Gastroesophageal sphincter (tissue), 4 donors: ENCODE data around the gene VPS35L. TPM values are rescaled to one million over a fixed set of nuclear protein-coding genes. Genes with fewer than 3 reads are reported as not detected.

ENCODE experiments used
- ATAC-seq: fragments of 150-250 bp; one replicate; pipeline ENCODE4 v1.9.1; 2016; ENCODE audit warnings: mild to moderate bottlenecking, moderate library complexity
- H3K27ac ChIP-seq, 4 donors: fragments of 200-600 bp; sonication (generic) in 3 of 4; 1 replicate in 3 of 4; 2 replicates in 1 of 4; pipeline ENCODE4 v1.5.1; 2016 to 2019
- H3K27me3 ChIP-seq: fragments of 200-600 bp; sonication (generic); one replicate; pipeline ENCODE4 v1.5.1; 2019
- H3K36me3 ChIP-seq, 2 donors: fragments of 200-600 bp; sonication (generic); one replicate each; pipeline ENCODE4 v1.5.1; 2019; ENCODE audit warnings: control low read depth in 1 of 2
- H3K4me1 ChIP-seq, 3 donors: fragments of 200-600 bp; sonication (generic); 1 replicate in 2 of 3; 2 replicates in 1 of 3; pipeline ENCODE4 v1.5.1; 2016 to 2019; ENCODE audit warnings: control low read depth in 2 of 3
- H3K4me3 ChIP-seq, 2 donors: fragments of 200-600 bp; sonication (generic); one replicate each; pipeline ENCODE4 v1.5.1; 2019; ENCODE audit warnings: mild to moderate bottlenecking in 1 of 2, moderate library complexity in 1 of 2
- H3K9me3 ChIP-seq, 3 donors: fragments of 200-600 bp; sonication (generic); one replicate each; pipeline ENCODE4 v1.5.1; 2017 to 2019; ENCODE audit warnings: control low read depth in 2 of 3
- CTCF ChIP-seq, 4 experiments: fragments of 200-600 bp in 2 of 4; fragments of 450-650 bp in 2 of 4; sonication (generic) in 1 of 4; IDR thresholded peaks; one replicate each; pipeline ENCODE4 v1.5.1; 2017 to 2019; ENCODE audit warnings: antibody characterized with exemption in 4 of 4, mild to moderate bottlenecking in 2 of 4, moderate library complexity in 2 of 4
- EP300 ChIP-seq: sonication (generic); formaldehyde crosslinking; IDR thresholded peaks from one replicate; pipeline ENCODE4 v1.6.1; 2017; ENCODE audit warnings: antibody characterized with exemption, mild to moderate bottlenecking
- POLR2A ChIP-seq, 2 donors: fragments of 450-650 bp; IDR thresholded peaks; one replicate each; pipeline ENCODE4 v1.6.1; 2017; ENCODE audit warnings: antibody characterized with exemption in 2 of 2, mild to moderate bottlenecking in 2 of 2, moderate library complexity in 1 of 2
- POLR2AphosphoS5 ChIP-seq: sonication (generic); formaldehyde crosslinking; IDR thresholded peaks from one replicate; pipeline ENCODE4 v1.6.1; 2017; ENCODE audit warnings: antibody characterized with exemption
- WGBS, 2 donors: methylation state at CpG; one replicate each; pipeline ENCODE4 v1.1.5; 2018; ENCODE audit warnings: low coverage in 1 of 2; 5-methylcytosine and 5-hydroxymethylcytosine counted together
- total RNA-seq, 4 donors: library from RNA; depleted of rRNA; stranded (reverse); fragments of >200 nt; gene quantifications; one replicate each; pipeline ENCODE4 v1.1.0, GENCODE V29; 2016

The VPS35L gene
- total RNA-seq, 4 donors from 2014 or later: 39.0 to 59.6 (median 46.9) TPM

DNA sequence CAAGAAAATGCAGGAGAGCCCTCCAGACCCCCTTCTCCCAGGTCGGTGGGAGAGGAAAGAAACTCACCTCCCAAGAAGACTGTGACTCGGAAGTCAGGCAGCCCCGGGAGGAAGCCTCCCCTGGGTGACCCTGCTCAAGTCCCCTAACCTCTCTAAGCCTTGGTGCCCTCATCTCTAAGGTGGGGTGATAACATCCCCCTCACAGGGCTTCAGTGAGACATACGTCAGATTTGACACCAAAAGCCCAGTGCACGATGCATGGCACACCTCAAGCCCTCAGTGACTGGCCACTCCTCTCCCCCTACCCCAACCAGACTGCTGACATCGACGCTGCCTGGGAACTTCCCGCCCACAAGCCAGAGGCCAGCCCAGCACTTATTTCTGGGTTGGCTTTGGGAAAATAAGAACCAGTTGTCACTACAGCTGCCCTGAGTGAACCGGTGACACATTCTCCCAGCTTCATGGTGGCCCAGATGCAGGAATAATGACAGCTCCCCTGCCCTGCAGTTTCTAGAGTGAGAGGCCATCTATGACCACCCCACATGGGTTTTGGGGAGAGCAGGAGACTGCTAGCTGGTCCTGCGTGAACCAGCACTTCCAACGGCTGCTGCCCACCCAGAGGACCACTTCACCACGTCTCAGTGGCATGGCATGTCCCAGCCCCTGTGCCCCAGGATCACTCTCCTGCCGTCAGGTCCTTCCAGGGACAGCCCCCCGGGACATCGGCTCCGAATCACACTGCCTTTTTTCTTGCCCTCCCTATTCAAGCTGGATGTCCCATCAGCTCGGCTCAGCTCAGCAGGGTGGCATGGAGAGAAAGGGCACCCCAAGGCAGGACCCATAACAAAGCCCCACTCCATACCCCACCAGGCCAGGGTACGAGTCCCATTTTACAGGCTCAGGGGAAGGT, 153.0 kb downstream of the VPS35L start:
- no peak for ATAC-seq
- H3K36me3 ChIP-seq: peaks cover 0 to 95% of the 10 kb centered on the region in 2 donors
- H3K4me3 ChIP-seq: no peak overlapping the region
- no peaks in the 10 kb centered on the region for H3K27me3 ChIP-seq
- peak overlapping the region in 1 of 4 donors; percentile 15 for H3K27ac ChIP-seq
- TF ChIP-seq EP300: no peak
- TF ChIP-seq POLR2A (IDR thresholded peaks at IDR 0.05): no peak
- TF ChIP-seq POLR2AphosphoS5: no peak
- TF ChIP-seq CTCF (IDR thresholded peaks at IDR 0.05): no peak
- no peaks in the 10 kb centered on the region for H3K9me3 ChIP-seq
- WGBS, 2 donors: 64% methylated on average over 10 of the region's 18 CpGs; no CpG with 5 or more reads in 1 of the 2 donors
- peaks cover 0 to 5% (median 0%) of the 10 kb centered on the region in 3 donors for H3K4me1 ChIP-seq

- 92 to 93% methylated on average over 9 to 17 of the region's 22 CpGs for WGBS, 2 donors
Measured at GRCh38 chr16:19709381-19710136, 154.1 kb downstream of the VPS35L start.

GRCh38 chr16:19710191-19710908, 154.8 kb downstream of the VPS35L start:
- Histone ChIP-seq H3K9me3 (no peaks in the 10 kb centered on the region), H3K4me1 (no peaks in the 10 kb centered on the region), H3K36me3 (peaks cover 0 to 90% of the 10 kb centered on the region in 2 donors), H3K4me3 (no peak overlapping the region), H3K27me3 (no peaks in the 10 kb centered on the region), H3K27ac (peak overlapping the region in 3 of 4 donors; percentile 14 to 21 (median 14))
- ATAC-seq: no peak
- TF ChIP-seq EP300 (no peak), CTCF (IDR thresholded peaks at IDR 0.05) (no peak), POLR2AphosphoS5 (no peak), POLR2A (IDR thresholded peaks at IDR 0.05) (no peak)
- 68 to 70% methylated on average over 2 to 11 of the region's 23 CpGs for WGBS, 2 donors

More at GRCh38 chr16:19709381-19710136, 154.1 kb downstream of the VPS35L start:
- no peaks in the 10 kb centered on the region for H3K27me3 ChIP-seq
- ATAC-seq: no peak
- H3K4me1 ChIP-seq: peaks cover 0 to 5% (median 0%) of the 10 kb centered on the region in 3 donors
- no peak for TF ChIP-seq CTCF (IDR thresholded peaks at IDR 0.05)
- TF ChIP-seq POLR2A (IDR thresholded peaks at IDR 0.05): no peak
- TF ChIP-seq EP300: no peak
- TF ChIP-seq POLR2AphosphoS5: no peak
- no peaks in the 10 kb centered on the region for H3K9me3 ChIP-seq
- H3K27ac ChIP-seq: peak overlapping the region in 3 of 4 donors; percentile 14 to 21 (median 14)
- no peak overlapping the region for H3K4me3 ChIP-seq
- peaks cover 0 to 95% of the 10 kb centered on the region in 2 donors for H3K36me3 ChIP-seq

GRCh38 chr16:19710991-19711545, 155.6 kb downstream of the VPS35L start:
- peak overlapping the region in 2 of 4 donors; percentile 14 to 21 for H3K27ac ChIP-seq

More at GRCh38 chr16:19710991-19711545, 155.6 kb downstream of the VPS35L start:
- WGBS, 2 donors: 64% methylated on average over 2 of the region's 13 CpGs; no CpG with 5 or more reads in 1 of the 2 donors
- Histone ChIP-seq H3K9me3 (no peaks in the 10 kb centered on the region), H3K36me3 (peaks cover 0 to 83% of the 10 kb centered on the region in 2 donors), H3K4me1 (peaks cover 0 to 7% (median 0%) of the 10 kb centered on the region in 3 donors), H3K4me3 (no peak overlapping the region), H3K27me3 (no peaks in the 10 kb centered on the region)
- no peak for ATAC-seq
- TF ChIP-seq CTCF (IDR thresholded peaks at IDR 0.05) (no peak), POLR2AphosphoS5 (no peak), POLR2A (IDR thresholded peaks at IDR 0.05) (no peak), EP300 (no peak)
